Loucy (cell line): ENCODE measurements around the gene C22orf31.

Source experiments
- H2AFZ ChIP-seq: fragments of 200-600 bp; sonication (generic); 2 replicates; pipeline ENCODE4 v1.6.0; 2016; ENCODE audit warnings: antibody characterized with exemption, mild to moderate bottlenecking, low read length, moderate library complexity
- H3F3A ChIP-seq: fragments of 200-600 bp; 2 replicates; pipeline ENCODE4 v1.6.0; 2016; ENCODE audit warnings: antibody characterized with exemption, low read depth, mild to moderate bottlenecking
- H3K27me3 ChIP-seq: fragments of 200-600 bp; sonication (generic); 2 replicates; pipeline ENCODE4 v1.6.1; 2014; ENCODE audit warnings: low read length, mild to moderate bottlenecking; ENCODE audit not compliant: insufficient read depth, poor library complexity, severe bottlenecking
- H3K36me3 ChIP-seq: fragments of 200-600 bp; sonication (generic); 2 replicates; pipeline ENCODE4 v1.6.1; 2016; ENCODE audit warnings: low read length; ENCODE audit not compliant: insufficient read depth
- H3K4me1 ChIP-seq: fragments of 200-600 bp; sonication (generic); 2 replicates; pipeline ENCODE4 v1.5.1; 2014; ENCODE audit warnings: low read length, mild to moderate bottlenecking; ENCODE audit not compliant: insufficient read depth, poor library complexity, severe bottlenecking
- H3K4me2 ChIP-seq: fragments of 200-600 bp; sonication (generic); 2 replicates; pipeline ENCODE4 v1.6.0; 2014; ENCODE audit warnings: antibody characterized with exemption, low read length, low read depth, mild to moderate bottlenecking; ENCODE audit not compliant: poor library complexity, severe bottlenecking
- H3K4me3 ChIP-seq: fragments of 200-600 bp; sonication (generic); 2 replicates; pipeline ENCODE4 v1.5.1; 2014; ENCODE audit warnings: low read length, mild to moderate bottlenecking, mixed read lengths; ENCODE audit not compliant: poor library complexity, severe bottlenecking
- H3K79me2 ChIP-seq: fragments of 200-600 bp; sonication (generic); 2 replicates; pipeline ENCODE4 v1.6.1; 2014; ENCODE audit warnings: low read length; ENCODE audit not compliant: insufficient read depth
- H3K9ac ChIP-seq: fragments of 200-600 bp; sonication (generic); 2 replicates; pipeline ENCODE4 v1.6.0; 2014; ENCODE audit warnings: mild to moderate bottlenecking, low read depth, low read length, moderate library complexity; ENCODE audit not compliant: poor library complexity, severe bottlenecking
- H3K9me2 ChIP-seq: fragments of 200-600 bp; sonication (generic); replicated peaks from 2 replicates; pipeline ENCODE4 v1.6.1; 2016; ENCODE audit warnings: low read depth, low read length, mixed read lengths
- H3K9me3 ChIP-seq: fragments of 200-600 bp; sonication (generic); 2 replicates; pipeline ENCODE4 v1.6.1; 2014; ENCODE audit warnings: mild to moderate bottlenecking, antibody characterized with exemption, low read length, low read depth; ENCODE audit not compliant: insufficient read depth
- H4K20me1 ChIP-seq: fragments of 200-600 bp; sonication (generic); 2 replicates; pipeline ENCODE4 v1.6.0; 2014; ENCODE audit warnings: antibody characterized with exemption, low read length, mild to moderate bottlenecking; ENCODE audit not compliant: insufficient read depth, poor library complexity, severe bottlenecking
- EZH2phosphoT487 ChIP-seq: fragments of 200-600 bp; IDR thresholded peaks from 2 replicates; pipeline ENCODE4 v1.6.1; 2018; ENCODE audit warnings: antibody characterized with exemption, mild to moderate bottlenecking, moderate library complexity, borderline replicate concordance
- TF ChIP-seq, protein P1 (sequence below): fragments of 200-600 bp; sonication (generic); conservative IDR thresholded peaks from 2 replicates; pipeline ENCODE4 v1.5.1; 2014; ENCODE audit warnings: mild to moderate bottlenecking, antibody characterized with exemption, low read length

Gene C22orf31

DNA sequence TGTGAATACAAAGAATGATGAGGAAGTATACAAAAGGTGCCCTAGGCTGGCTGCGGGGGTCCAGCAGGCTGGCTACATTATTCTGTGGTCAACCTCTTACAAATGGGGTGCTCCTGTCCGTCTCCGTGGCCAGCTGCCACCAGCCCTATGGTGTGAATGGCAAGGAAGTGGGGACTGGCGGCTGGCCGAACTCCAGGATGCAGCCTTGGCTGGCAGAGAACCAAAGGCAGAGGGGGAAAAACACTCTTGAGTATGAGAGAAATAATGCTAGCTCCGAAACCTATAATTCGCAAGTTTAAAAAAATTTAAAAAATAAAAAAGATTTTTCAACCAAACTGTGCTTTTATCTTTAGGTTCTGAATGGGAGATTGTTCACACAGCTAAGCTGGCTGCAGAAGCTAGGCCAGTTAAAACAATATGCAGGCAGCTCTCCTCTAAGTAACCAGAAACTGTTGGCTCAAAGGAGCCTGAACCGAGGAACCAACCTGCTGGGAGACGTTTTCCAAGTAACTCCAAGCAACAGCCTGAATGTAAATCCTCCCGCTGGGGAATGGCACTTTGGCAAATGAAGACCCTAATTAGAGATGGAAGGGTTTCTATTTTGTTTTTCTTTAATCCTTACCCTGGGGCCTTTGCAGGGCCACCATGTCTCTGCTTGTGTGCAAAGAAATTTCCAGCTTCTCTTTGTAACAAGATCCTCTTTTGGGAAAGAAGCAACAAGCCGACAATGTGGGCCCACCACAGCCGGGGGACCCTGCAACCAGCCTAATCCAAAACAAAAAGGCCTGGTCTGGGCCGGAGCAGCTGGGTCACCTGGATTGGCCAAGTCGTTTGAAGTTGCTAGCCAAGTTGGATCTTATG lies 50.2 kb downstream of the C22orf31 start:
- no peak for TF ChIP-seq EZH2phosphoT487
- TF ChIP-seq, protein P1, sequence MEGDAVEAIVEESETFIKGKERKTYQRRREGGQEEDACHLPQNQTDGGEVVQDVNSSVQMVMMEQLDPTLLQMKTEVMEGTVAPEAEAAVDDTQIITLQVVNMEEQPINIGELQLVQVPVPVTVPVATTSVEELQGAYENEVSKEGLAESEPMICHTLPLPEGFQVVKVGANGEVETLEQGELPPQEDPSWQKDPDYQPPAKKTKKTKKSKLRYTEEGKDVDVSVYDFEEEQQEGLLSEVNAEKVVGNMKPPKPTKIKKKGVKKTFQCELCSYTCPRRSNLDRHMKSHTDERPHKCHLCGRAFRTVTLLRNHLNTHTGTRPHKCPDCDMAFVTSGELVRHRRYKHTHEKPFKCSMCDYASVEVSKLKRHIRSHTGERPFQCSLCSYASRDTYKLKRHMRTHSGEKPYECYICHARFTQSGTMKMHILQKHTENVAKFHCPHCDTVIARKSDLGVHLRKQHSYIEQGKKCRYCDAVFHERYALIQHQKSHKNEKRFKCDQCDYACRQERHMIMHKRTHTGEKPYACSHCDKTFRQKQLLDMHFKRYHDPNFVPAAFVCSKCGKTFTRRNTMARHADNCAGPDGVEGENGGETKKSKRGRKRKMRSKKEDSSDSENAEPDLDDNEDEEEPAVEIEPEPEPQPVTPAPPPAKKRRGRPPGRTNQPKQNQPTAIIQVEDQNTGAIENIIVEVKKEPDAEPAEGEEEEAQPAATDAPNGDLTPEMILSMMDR, result no peak
- Histone ChIP-seq H3K9me2 (no peaks in the 10 kb centered on the region), H3K9me3 (no peaks in the 10 kb centered on the region), H3K4me2 (no peak overlapping the region), H3K9ac (no peak overlapping the region), H3K36me3 (no peaks in the 10 kb centered on the region), H3K4me3 (no peak overlapping the region), H2AFZ (no peak overlapping the region), H3F3A (no peaks in the 10 kb centered on the region), H3K27me3 (no peaks in the 10 kb centered on the region), H3K79me2 (no peaks in the 10 kb centered on the region), H3K4me1 (peaks cover 13% of the 10 kb centered on the region), H4K20me1 (no peaks in the 10 kb centered on the region)

DNA sequence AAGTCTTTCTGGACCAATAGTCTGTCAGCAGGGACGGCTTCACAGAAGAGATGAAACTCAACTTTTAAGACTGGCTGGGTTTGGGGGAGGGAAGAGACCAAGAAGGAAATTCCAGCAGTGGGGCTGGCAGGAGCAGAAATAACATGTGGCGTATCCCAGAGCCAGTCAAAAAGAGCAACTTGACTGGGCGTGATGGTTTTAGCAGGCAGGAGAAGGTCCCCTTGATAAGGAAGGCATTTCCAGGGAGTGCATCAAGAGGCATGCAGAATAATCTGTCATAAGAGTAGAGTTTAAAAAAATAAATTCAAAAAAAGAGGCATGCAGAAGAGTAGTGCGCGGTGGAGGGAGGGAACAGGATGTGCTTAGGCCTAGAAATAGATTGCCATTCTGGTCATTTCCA lies 52.5 kb downstream of the C22orf31 start:
- Histone ChIP-seq H3K4me3 (no peak overlapping the region), H3K4me1 (peaks cover 11% of the 10 kb centered on the region), H3K79me2 (no peaks in the 10 kb centered on the region)

More for the DNA sequence above, 52.5 kb downstream of the C22orf31 start:
- Histone ChIP-seq H3K9me2 (no peaks in the 10 kb centered on the region), H4K20me1 (no peaks in the 10 kb centered on the region), H2AFZ (no peak overlapping the region), H3K27me3 (no peaks in the 10 kb centered on the region), H3K4me2 (no peak overlapping the region), H3K36me3 (no peaks in the 10 kb centered on the region), H3K9me3 (no peaks in the 10 kb centered on the region), H3K9ac (no peak overlapping the region), H3F3A (no peaks in the 10 kb centered on the region)
- TF ChIP-seq, protein P1, result no peak
- no peak for TF ChIP-seq EZH2phosphoT487
